Activated T-helper 1 cell treated with anti-CD3 and anti-CD28 coated beads, Interleukin-12 subunit alpha, Interleukin-12 subunit beta, Interleukin-2, Interleukin-4 antibody, amounts not matched to agents 30 ng/mL and 10 ng/mL and 1 ng/mL, durations not matched to agents 14 hours and 24 hours and 36 hours (primary cell): Measurements from ENCODE around the gene ABRAXAS1. TPM values are rescaled to one million over a fixed set of nuclear protein-coding genes. Genes with fewer than 3 reads are reported as not detected.
A peak's percentile ranks its signal among the peaks of the same experiment; 100 is the strongest.
"Not testable (repeated sequence)": the region's sequence is repeated elsewhere in the genome, so short reads cannot be mapped to it uniquely, and the experiment has no call there.

Experiments
- DNase-seq: peaks from one replicate; pipeline ENCODE4 v3.0.0; 2021; ENCODE audit warnings: low spot score
- H3K27ac Mint-ChIP-seq: one replicate; pipeline ENCODE4 v1.8.0; 2021; ENCODE audit warnings: mild to moderate bottlenecking, mixed read lengths
- H3K27me3 Mint-ChIP-seq: one replicate; pipeline ENCODE4 v1.8.0; 2022; ENCODE audit warnings: mild to moderate bottlenecking, moderate library complexity, mixed read lengths; ENCODE audit not compliant: insufficient read depth
- H3K36me3 Mint-ChIP-seq: one replicate; pipeline ENCODE4 v1.8.0; 2021; ENCODE audit warnings: low read depth, mixed read lengths
- H3K4me1 Mint-ChIP-seq: one replicate; pipeline ENCODE4 v1.8.0; 2021; ENCODE audit warnings: low read depth, mixed read lengths
- H3K4me3 Mint-ChIP-seq: one replicate; pipeline ENCODE4 v1.8.0; 2021; ENCODE audit warnings: mild to moderate bottlenecking, moderate library complexity, mixed read lengths
- H3K9me3 Mint-ChIP-seq: one replicate; pipeline ENCODE4 v1.8.0; 2021; ENCODE audit warnings: mixed read lengths
- intact Hi-C: fragments of 100-400 bp; cut with micrococcal nuclease; formaldehyde crosslinking; loops from one replicate; pipeline ENCODE4 v1.15.1; 2024
- total RNA-seq: library from RNA; stranded (reverse); gene quantifications from 2 replicates; pipeline ENCODE4 v1.2.3, GENCODE V29; 2022

ABRAXAS1 gene
- total RNA-seq = 11.0 and 11.3 TPM in 2 replicates

- intact Hi-C loops = loop anchor here (1.0 to 10.0 kb wide), 9 partner anchors 29 to 1099 kb away; partner anchors contain the start of genes CDS1, COPS4, COQ2 and HELQ
- peaks cover 10% of the 10 kb centered on the region for H3K4me1 Mint-ChIP-seq
- H3K27me3 Mint-ChIP-seq = peaks cover under 1% of the 10 kb centered on the region
- peak within 1 kb of the TSS; percentile 95 for H3K27ac Mint-ChIP-seq
- peak within 1 kb of the TSS; percentile 90 for H3K4me3 Mint-ChIP-seq
- DNase-seq = peak; percentile 91
- peaks cover 2% of the 10 kb centered on the region for H3K36me3 Mint-ChIP-seq
- H3K9me3 Mint-ChIP-seq = no peaks in the 10 kb centered on the region
These were observed at the start of gene ABRAXAS1 for GRCh38 chr4:83484500-83485461. TSS of gene ABRAXAS1 (minus strand) at chr4:83485100. CDS start at chr4:83485072, 28 bp downstream.

- Mint-ChIP-seq H3K4me1 (no peaks in the 10 kb centered on the region), H3K36me3 (no peaks in the 10 kb centered on the region), H3K9me3 (no peaks in the 10 kb centered on the region), H3K27ac (no peak overlapping the region), H3K27me3 (peaks cover 14% of the 10 kb centered on the region), H3K4me3 (no peak overlapping the region)
- intact Hi-C loops = no loop called here
- no peak for DNase-seq
These were observed 42.8 kb upstream of the ABRAXAS1 start for GRCh38 chr4:83527671-83528070.

- Mint-ChIP-seq H3K36me3 (no peaks in the 10 kb centered on the region), H3K9me3 (no peaks in the 10 kb centered on the region), H3K4me3 (no peak overlapping the region)
These were observed 37.3 kb upstream of the ABRAXAS1 start for GRCh38 chr4:83522239-83522638.

GRCh38 chr4:83516042-83516772, 31.3 kb upstream of the ABRAXAS1 start:
- intact Hi-C loops = no loop called here
- peaks cover 4% of the 10 kb centered on the region for H3K27me3 Mint-ChIP-seq

More at GRCh38 chr4:83522239-83522638, 37.3 kb upstream of the ABRAXAS1 start:
- Mint-ChIP-seq H3K4me1 (no peaks in the 10 kb centered on the region), H3K27ac (no peak overlapping the region), H3K27me3 (peaks cover 9% of the 10 kb centered on the region)
- no peak for DNase-seq
- intact Hi-C loops = no loop called here

GRCh38 chr4:83510442-83510841, 25.5 kb upstream of the ABRAXAS1 start:
- Mint-ChIP-seq H3K36me3 (no peaks in the 10 kb centered on the region), H3K4me3 (no peak overlapping the region), H3K9me3 (no peaks in the 10 kb centered on the region), H3K27ac (no peak overlapping the region), H3K27me3 (peaks cover 2% of the 10 kb centered on the region), H3K4me1 (no peaks in the 10 kb centered on the region)
- intact Hi-C loops = no loop called here
- DNase-seq = no peak

More at GRCh38 chr4:83516042-83516772, 31.3 kb upstream of the ABRAXAS1 start:
- H3K9me3 Mint-ChIP-seq = no peaks in the 10 kb centered on the region
- no peaks in the 10 kb centered on the region for H3K4me1 Mint-ChIP-seq
- H3K27ac Mint-ChIP-seq = no peak overlapping the region
- no peak for DNase-seq
- no peaks in the 10 kb centered on the region for H3K36me3 Mint-ChIP-seq
- H3K4me3 Mint-ChIP-seq = no peak overlapping the region

- not testable (repeated sequence) for H3K9me3 Mint-ChIP-seq, H3K27ac Mint-ChIP-seq, H3K36me3 Mint-ChIP-seq, H3K27me3 Mint-ChIP-seq, H3K4me1 Mint-ChIP-seq, H3K4me3 Mint-ChIP-seq
- intact Hi-C loops = loop anchor here (1.0 to 5.0 kb wide), 4 partner anchors 18 to 131 kb away; no protein-coding TSS in a partner anchor
- peak; percentile 46 for DNase-seq
These were observed 24.3 kb upstream of the ABRAXAS1 start for GRCh38 chr4:83509156-83509585.

GRCh38 chr4:83504996-83505395, 20.1 kb upstream of the ABRAXAS1 start:
- Mint-ChIP-seq H3K27me3 (no peaks in the 10 kb centered on the region), H3K27ac (no peak overlapping the region), H3K36me3 (no peaks in the 10 kb centered on the region), H3K4me3 (no peak overlapping the region), H3K4me1 (peaks cover 6% of the 10 kb centered on the region), H3K9me3 (no peaks in the 10 kb centered on the region)
- intact Hi-C loops = loop anchor here (5.0 kb wide), 1 partner anchor 77 kb away; no protein-coding TSS in a partner anchor
- DNase-seq = no peak

- Mint-ChIP-seq H3K9me3 (no peaks in the 10 kb centered on the region), H3K27me3 (no peaks in the 10 kb centered on the region), H3K4me1 (peaks cover 6% of the 10 kb centered on the region), H3K4me3 (no peak overlapping the region), H3K36me3 (no peaks in the 10 kb centered on the region), H3K27ac (no peak overlapping the region)
- intact Hi-C loops = no loop called here
- no peak for DNase-seq
These were observed 19.6 kb upstream of the ABRAXAS1 start for GRCh38 chr4:83504503-83504902.

GRCh38 chr4:83503974-83504373, 19.1 kb upstream of the ABRAXAS1 start:
- Mint-ChIP-seq H3K4me3 (no peak overlapping the region), H3K4me1 (peaks cover 6% of the 10 kb centered on the region), H3K36me3 (no peaks in the 10 kb centered on the region), H3K27ac (no peak overlapping the region), H3K27me3 (no peaks in the 10 kb centered on the region), H3K9me3 (no peaks in the 10 kb centered on the region)
- intact Hi-C loops = no loop called here
- no peak for DNase-seq

GRCh38 chr4:83501671-83502070, 16.8 kb upstream of the ABRAXAS1 start:
- H3K36me3 Mint-ChIP-seq, H3K27ac Mint-ChIP-seq, intact Hi-C loops, H3K4me3 Mint-ChIP-seq, H3K4me1 Mint-ChIP-seq, H3K9me3 Mint-ChIP-seq, DNase-seq, H3K27me3 Mint-ChIP-seq: not testable (repeated sequence)

GRCh38 chr4:83498187-83498586, 13.3 kb upstream of the ABRAXAS1 start:
- Mint-ChIP-seq H3K27me3 (peaks cover 1% of the 10 kb centered on the region), H3K9me3 (no peaks in the 10 kb centered on the region), H3K27ac (no peak overlapping the region), H3K4me3 (no peak overlapping the region), H3K36me3 (no peaks in the 10 kb centered on the region), H3K4me1 (no peaks in the 10 kb centered on the region)
- intact Hi-C loops = loop anchor here (1.0 kb wide), 1 partner anchor 8 kb away; no protein-coding TSS in a partner anchor
- no peak for DNase-seq

- H3K4me3 Mint-ChIP-seq, H3K36me3 Mint-ChIP-seq, H3K27me3 Mint-ChIP-seq, DNase-seq, H3K4me1 Mint-ChIP-seq, H3K9me3 Mint-ChIP-seq, H3K27ac Mint-ChIP-seq, intact Hi-C loops: not testable (repeated sequence)
These were observed 11.4 kb upstream of the ABRAXAS1 start for GRCh38 chr4:83496085-83496917.
